Liver (tissue), 9 donors: ENCODE results near the gene SLC35E1. TPM values are rescaled to one million over a fixed set of nuclear protein-coding genes. Genes with fewer than 3 reads are reported as not detected.

ENCODE experiments used
- DNase-seq: peaks from one replicate; pipeline ENCODE4 v3.0.0-alpha.2; 2017; ENCODE audit warnings: low spot score
- H3K27ac ChIP-seq, 2 donors: one replicate each; pipeline ENCODE4 v1.7.0; 2013; ENCODE audit warnings: inconsistent platforms in 2 of 2, low read length in 2 of 2, control low read depth in 1 of 2, low read depth in 1 of 2, mild to moderate bottlenecking in 1 of 2
- H3K27me3 ChIP-seq, 4 donors: one replicate each; pipeline versions ENCODE4 v1.6.1 to v1.7.0; 2013; ENCODE audit warnings: low read length in 3 of 4, inconsistent platforms in 1 of 4, mild to moderate bottlenecking in 1 of 4, moderate library complexity in 1 of 4; ENCODE audit not compliant: control insufficient read depth in 4 of 4, insufficient read depth in 4 of 4
- H3K36me3 ChIP-seq, 4 donors: one replicate each; pipeline versions ENCODE4 v1.6.1 to v1.7.0; 2013; ENCODE audit warnings: low read length in 3 of 4, mild to moderate bottlenecking in 3 of 4, low read depth in 1 of 4, moderate library complexity in 1 of 4; ENCODE audit not compliant: control insufficient read depth in 4 of 4, insufficient read depth in 3 of 4
- H3K4me1 ChIP-seq, 4 donors: one replicate each; pipeline versions ENCODE4 v1.6.1 to v1.7.0; 2013; ENCODE audit warnings: low read length in 3 of 4, mild to moderate bottlenecking in 3 of 4, moderate library complexity in 1 of 4; ENCODE audit not compliant: control insufficient read depth in 4 of 4, insufficient read depth in 4 of 4
- H3K4me3 ChIP-seq, 3 donors: one replicate each; pipeline versions ENCODE4 v1.6.1 to v1.7.0; 2013; ENCODE audit warnings: low read length in 3 of 3, control low read depth in 1 of 3, low read depth in 1 of 3, mild to moderate bottlenecking in 1 of 3
- H3K9ac ChIP-seq, 2 donors: one replicate each; pipeline ENCODE4 v1.7.0; 2013; ENCODE audit warnings: low read length in 2 of 2, mild to moderate bottlenecking in 2 of 2, moderate library complexity in 2 of 2, control low read depth in 1 of 2, low read depth in 1 of 2
- H3K9me3 ChIP-seq, 4 donors: one replicate each; pipeline versions ENCODE4 v1.6.1 to v1.7.0; 2013; ENCODE audit warnings: low read length in 3 of 4; ENCODE audit not compliant: control insufficient read depth in 4 of 4
- FOXA1 ChIP-seq: IDR thresholded peaks from 2 replicates; pipeline ENCODE4 v1.6.1; 2016; ENCODE audit warnings: antibody characterized with exemption
- FOXA2 ChIP-seq: IDR thresholded peaks from 2 replicates; pipeline ENCODE4 v1.6.1; 2016; ENCODE audit warnings: antibody characterized with exemption
- GABPA ChIP-seq, 2 donors: IDR thresholded peaks in 1 of 2; conservative IDR thresholded peaks in 1 of 2; 2 replicates each; pipeline ENCODE4 v1.6.1; 2016; ENCODE audit warnings: antibody characterized with exemption in 2 of 2, mild to moderate bottlenecking in 1 of 2, moderate library complexity in 1 of 2
- HNF4A ChIP-seq, 2 donors: conservative IDR thresholded peaks; 2 replicates each; pipeline ENCODE4 v1.6.1; 2016; ENCODE audit warnings: antibody characterized with exemption in 2 of 2, mild to moderate bottlenecking in 2 of 2
- NR2F2 ChIP-seq: IDR thresholded peaks from 2 replicates; pipeline ENCODE4 v1.6.1; 2016; ENCODE audit warnings: antibody characterized with exemption
- RAD21 ChIP-seq, 2 donors: IDR thresholded peaks; 2 replicates each; pipeline ENCODE4 v1.6.1; 2016; ENCODE audit warnings: antibody characterized with exemption in 2 of 2, mild to moderate bottlenecking in 2 of 2
- RXRA ChIP-seq, 2 donors: IDR thresholded peaks; 2 replicates each; pipeline ENCODE4 v1.6.1; 2017 to 2018; ENCODE audit warnings: antibody characterized with exemption in 2 of 2, mild to moderate bottlenecking in 1 of 2
- WGBS: extraction: QIAGEN DNeasy Blood & Tissue Kit; methylation state at CpG from one replicate; pipeline ENCODE4 v1.1.7; 2013; 5-methylcytosine and 5-hydroxymethylcytosine counted together
- polyA plus RNA-seq, 2 donors: library from polyadenylated mRNA; stranded (reverse) in 1 of 2; unstranded in 1 of 2; fragments of 200-250 nt in 1 of 2; fragments of >200 nt in 1 of 2; fragmentation: Nextera tagmentation in 1 of 2; extraction: Ambion mirVana in 1 of 2; gene quantifications; one replicate each; pipeline versions ENCODE4 v1.2.1 to v1.2.3, GENCODE V29; 2013 to 2015
- total RNA-seq, 2 donors: library from RNA; depleted of rRNA; stranded (reverse); fragments of >200 nt; gene quantifications; one replicate each; pipeline ENCODE4 v1.2.3, GENCODE V29; 2014
- TF ChIP-seq, protein P1 (sequence below): fragments of 150-350 bp; IDR thresholded peaks from 2 replicates; pipeline ENCODE4 v1.5.1; 2017; ENCODE audit warnings: improper control_type of control experiment, low read depth, low read length; ENCODE audit not compliant: missing input control
- TF ChIP-seq, protein P2 (sequence below): IDR thresholded peaks from 2 replicates; pipeline ENCODE4 v1.6.1; 2016; ENCODE audit warnings: antibody characterized with exemption
- TF ChIP-seq, protein P3 (sequence below): IDR thresholded peaks from 2 replicates; pipeline ENCODE4 v1.6.1; 2016; ENCODE audit warnings: antibody characterized with exemption
- TF ChIP-seq, protein P4 (sequence below): IDR thresholded peaks from 2 replicates; pipeline ENCODE4 v1.6.1; 2016; ENCODE audit warnings: antibody characterized with exemption, mild to moderate bottlenecking
- donor health status: healthy.
- donor health status: healthy.
- donor health status: healthy.
- donor health status: healthy.
- donor health status: healthy.

The SLC35E1 gene
- total and polyA plus RNA-seq, 4 donors = 11.2 to 20.5 (median 12.1) TPM

DNA sequence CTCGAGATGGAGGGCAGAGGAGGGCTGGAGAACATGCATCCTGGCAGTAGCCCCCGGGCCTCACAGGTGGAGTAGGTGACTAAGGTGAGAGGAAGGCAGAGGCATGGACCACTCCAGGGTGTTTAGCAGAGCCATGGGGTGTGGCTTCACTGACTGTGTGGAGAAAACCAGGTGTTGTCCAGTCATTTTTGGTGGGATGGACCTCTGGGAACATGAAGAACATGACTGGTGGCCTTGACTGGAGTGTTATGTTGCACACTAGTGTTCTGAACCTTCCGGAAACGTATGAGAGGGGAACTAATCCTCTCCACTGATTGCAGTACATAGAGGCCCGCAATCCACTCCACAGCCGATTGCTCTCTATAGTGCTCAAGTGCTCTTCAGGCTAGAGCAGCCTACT, 38.9 kb upstream of the SLC35E1 start:
- Histone ChIP-seq H3K9me3 (no peaks in the 10 kb centered on the region), H3K9ac (no peak overlapping the region), H3K4me3 (no peak overlapping the region), H3K27ac (peak overlapping the region; percentile 41 to 57), H3K36me3 (no peaks in the 10 kb centered on the region), H3K27me3 (no peaks in the 10 kb centered on the region), H3K4me1 (peaks cover 0 to 26% (median 11%) of the 10 kb centered on the region in 4 donors)
- DNase-seq = no peak
- WGBS = 95% methylated on average over 6 of the region's 6 CpGs
- TF ChIP-seq, protein P1, sequence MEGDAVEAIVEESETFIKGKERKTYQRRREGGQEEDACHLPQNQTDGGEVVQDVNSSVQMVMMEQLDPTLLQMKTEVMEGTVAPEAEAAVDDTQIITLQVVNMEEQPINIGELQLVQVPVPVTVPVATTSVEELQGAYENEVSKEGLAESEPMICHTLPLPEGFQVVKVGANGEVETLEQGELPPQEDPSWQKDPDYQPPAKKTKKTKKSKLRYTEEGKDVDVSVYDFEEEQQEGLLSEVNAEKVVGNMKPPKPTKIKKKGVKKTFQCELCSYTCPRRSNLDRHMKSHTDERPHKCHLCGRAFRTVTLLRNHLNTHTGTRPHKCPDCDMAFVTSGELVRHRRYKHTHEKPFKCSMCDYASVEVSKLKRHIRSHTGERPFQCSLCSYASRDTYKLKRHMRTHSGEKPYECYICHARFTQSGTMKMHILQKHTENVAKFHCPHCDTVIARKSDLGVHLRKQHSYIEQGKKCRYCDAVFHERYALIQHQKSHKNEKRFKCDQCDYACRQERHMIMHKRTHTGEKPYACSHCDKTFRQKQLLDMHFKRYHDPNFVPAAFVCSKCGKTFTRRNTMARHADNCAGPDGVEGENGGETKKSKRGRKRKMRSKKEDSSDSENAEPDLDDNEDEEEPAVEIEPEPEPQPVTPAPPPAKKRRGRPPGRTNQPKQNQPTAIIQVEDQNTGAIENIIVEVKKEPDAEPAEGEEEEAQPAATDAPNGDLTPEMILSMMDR = no peak
- TF ChIP-seq NR2F2 (no peak), FOXA1 (no peak), FOXA2 (no peak), RXRA (IDR thresholded peaks at IDR 0.05) (no peak)
- TF ChIP-seq, protein P2, sequence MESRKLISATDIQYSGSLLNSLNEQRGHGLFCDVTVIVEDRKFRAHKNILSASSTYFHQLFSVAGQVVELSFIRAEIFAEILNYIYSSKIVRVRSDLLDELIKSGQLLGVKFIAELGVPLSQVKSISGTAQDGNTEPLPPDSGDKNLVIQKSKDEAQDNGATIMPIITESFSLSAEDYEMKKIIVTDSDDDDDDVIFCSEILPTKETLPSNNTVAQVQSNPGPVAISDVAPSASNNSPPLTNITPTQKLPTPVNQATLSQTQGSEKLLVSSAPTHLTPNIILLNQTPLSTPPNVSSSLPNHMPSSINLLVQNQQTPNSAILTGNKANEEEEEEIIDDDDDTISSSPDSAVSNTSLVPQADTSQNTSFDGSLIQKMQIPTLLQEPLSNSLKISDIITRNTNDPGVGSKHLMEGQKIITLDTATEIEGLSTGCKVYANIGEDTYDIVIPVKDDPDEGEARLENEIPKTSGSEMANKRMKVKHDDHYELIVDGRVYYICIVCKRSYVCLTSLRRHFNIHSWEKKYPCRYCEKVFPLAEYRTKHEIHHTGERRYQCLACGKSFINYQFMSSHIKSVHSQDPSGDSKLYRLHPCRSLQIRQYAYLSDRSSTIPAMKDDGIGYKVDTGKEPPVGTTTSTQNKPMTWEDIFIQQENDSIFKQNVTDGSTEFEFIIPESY = no peak
- TF ChIP-seq, protein P3, sequence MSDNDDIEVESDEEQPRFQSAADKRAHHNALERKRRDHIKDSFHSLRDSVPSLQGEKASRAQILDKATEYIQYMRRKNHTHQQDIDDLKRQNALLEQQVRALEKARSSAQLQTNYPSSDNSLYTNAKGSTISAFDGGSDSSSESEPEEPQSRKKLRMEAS = no peak
- TF ChIP-seq, protein P4, sequence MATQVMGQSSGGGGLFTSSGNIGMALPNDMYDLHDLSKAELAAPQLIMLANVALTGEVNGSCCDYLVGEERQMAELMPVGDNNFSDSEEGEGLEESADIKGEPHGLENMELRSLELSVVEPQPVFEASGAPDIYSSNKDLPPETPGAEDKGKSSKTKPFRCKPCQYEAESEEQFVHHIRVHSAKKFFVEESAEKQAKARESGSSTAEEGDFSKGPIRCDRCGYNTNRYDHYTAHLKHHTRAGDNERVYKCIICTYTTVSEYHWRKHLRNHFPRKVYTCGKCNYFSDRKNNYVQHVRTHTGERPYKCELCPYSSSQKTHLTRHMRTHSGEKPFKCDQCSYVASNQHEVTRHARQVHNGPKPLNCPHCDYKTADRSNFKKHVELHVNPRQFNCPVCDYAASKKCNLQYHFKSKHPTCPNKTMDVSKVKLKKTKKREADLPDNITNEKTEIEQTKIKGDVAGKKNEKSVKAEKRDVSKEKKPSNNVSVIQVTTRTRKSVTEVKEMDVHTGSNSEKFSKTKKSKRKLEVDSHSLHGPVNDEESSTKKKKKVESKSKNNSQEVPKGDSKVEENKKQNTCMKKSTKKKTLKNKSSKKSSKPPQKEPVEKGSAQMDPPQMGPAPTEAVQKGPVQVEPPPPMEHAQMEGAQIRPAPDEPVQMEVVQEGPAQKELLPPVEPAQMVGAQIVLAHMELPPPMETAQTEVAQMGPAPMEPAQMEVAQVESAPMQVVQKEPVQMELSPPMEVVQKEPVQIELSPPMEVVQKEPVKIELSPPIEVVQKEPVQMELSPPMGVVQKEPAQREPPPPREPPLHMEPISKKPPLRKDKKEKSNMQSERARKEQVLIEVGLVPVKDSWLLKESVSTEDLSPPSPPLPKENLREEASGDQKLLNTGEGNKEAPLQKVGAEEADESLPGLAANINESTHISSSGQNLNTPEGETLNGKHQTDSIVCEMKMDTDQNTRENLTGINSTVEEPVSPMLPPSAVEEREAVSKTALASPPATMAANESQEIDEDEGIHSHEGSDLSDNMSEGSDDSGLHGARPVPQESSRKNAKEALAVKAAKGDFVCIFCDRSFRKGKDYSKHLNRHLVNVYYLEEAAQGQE = no peak

DNA sequence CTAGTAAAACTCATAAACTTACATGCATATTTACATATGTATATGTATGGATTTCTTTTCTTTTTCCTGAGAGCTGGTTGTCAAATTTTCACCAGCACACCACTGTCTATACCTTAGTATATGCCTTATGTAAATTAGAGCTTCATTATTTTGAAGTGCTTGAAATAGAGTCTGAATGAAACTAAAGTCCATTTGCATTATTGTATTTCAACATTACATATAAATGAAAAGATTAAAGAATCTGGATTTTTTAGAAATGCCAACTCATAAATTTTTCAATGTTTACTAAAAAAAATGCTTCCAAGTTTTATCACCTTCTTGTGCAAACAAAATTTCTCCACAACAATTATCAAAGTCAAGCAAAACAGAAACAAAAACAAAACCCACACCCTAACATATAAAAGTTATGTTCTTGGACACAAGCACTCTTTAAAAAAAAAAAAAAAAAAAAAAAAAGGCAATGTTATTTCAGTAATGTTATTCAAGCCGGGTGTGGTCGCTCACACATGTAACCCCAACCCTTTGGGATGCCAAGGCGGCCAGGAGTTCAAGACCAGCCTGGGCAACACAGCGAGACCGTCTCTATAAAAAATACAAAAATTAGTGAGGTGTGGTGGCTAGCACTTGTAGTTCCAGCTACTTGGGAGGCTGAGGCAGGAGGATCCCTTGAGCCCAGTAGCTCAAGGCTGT, 37.4 kb upstream of the SLC35E1 start:
- Histone ChIP-seq H3K4me3 (no peak overlapping the region), H3K9me3 (no peaks in the 10 kb centered on the region), H3K27me3 (no peaks in the 10 kb centered on the region), H3K27ac (no peak overlapping the region), H3K4me1 (peaks cover 4 to 24% (median 14%) of the 10 kb centered on the region in 4 donors), H3K9ac (no peak overlapping the region), H3K36me3 (no peaks in the 10 kb centered on the region)
- no peak for DNase-seq
- WGBS = 92% methylated on average over 5 of the region's 5 CpGs
- TF ChIP-seq HNF4A (conservative IDR thresholded peaks at IDR 0.05) = no peak
- no peak for TF ChIP-seq FOXA1
- no peak for TF ChIP-seq GABPA (IDR thresholded peaks at IDR 0.05 in 1 of 2, conservative IDR thresholded peaks at IDR 0.05 in 1 of 2)
- TF ChIP-seq, protein P2 = no peak
- no peak for TF ChIP-seq RAD21 (IDR thresholded peaks at IDR 0.05)
